GM18519 (cell line): ENCODE measurements around the gene TRIM44.
"Not testable (repeated sequence)": the region's sequence is repeated elsewhere in the genome, so short reads cannot be mapped to it uniquely, and the experiment has no call there.

Source experiments
- ATAC-seq: cut with Tn5 transposase; IDR thresholded peaks from one replicate; pipeline ENCODE4 v1.9.1; 2021; ENCODE audit warnings: mild to moderate bottlenecking, moderate library complexity; ENCODE audit not compliant: unreplicated experiment, low FRiP score

The TRIM44 gene

DNA sequence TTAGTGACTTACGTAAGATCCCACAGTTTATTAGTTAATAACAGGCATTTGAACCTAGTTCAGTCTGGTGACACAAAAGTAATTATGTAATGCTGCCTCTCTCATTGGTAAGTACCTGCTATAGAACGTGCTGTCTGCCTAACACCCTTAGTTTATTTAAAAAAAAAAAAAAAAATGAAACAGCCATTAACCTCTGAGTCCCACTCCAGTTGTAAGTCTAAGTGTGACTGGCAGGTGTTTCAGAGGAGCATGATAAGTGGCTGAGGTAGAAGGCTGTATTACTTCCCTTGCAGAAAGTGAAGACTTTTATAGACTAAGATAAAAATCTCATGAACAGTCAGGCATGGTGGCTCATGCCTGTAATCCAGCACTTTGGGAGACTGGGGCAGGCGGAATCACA is 140.5 kb downstream of the TRIM44 start:
- ATAC-seq = no peak

GRCh38 chr11:35804451-35805040 is 142.0 kb downstream of the TRIM44 start:
- no peak for ATAC-seq

GRCh38 chr11:35809561-35809960 is 147.0 kb downstream of the TRIM44 start:
- no peak for ATAC-seq

DNA sequence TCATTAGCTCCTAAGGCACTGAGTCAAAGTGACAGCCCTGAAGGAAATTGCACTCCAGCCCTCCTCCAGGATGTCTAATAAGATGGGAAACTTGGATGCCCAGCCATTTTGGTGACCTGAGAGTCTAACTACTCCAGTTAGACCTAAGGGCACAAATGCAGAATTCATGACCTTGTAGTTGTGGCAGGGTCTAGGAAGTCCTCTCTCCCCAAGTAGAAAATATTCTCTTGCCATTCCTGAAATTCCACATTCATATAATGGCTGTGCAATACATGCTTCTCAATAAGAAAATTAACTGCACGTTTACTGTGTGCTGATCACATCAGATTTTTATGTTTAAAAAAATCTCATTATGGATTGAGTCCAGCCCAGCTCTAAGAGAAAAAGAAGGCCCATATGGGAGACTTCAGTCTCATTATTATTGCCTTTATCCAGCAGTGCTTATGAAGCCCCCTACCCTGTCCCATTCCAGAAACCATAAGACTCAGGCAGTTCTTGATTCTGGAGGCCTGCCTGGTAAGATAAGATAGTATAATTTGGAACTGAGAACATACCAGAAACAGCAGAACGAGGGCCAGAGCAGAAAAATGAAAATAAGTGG is 147.6 kb downstream of the TRIM44 start:
- no peak for ATAC-seq

GRCh38 chr11:35811783-35812182 is 149.2 kb downstream of the TRIM44 start:
- no peak for ATAC-seq

- no peak for ATAC-seq
Measured at GRCh38 chr11:35812828-35813227, 150.3 kb downstream of the TRIM44 start.

- ATAC-seq = no peak
Measured at GRCh38 chr11:35814081-35814695, 151.6 kb downstream of the TRIM44 start.

DNA sequence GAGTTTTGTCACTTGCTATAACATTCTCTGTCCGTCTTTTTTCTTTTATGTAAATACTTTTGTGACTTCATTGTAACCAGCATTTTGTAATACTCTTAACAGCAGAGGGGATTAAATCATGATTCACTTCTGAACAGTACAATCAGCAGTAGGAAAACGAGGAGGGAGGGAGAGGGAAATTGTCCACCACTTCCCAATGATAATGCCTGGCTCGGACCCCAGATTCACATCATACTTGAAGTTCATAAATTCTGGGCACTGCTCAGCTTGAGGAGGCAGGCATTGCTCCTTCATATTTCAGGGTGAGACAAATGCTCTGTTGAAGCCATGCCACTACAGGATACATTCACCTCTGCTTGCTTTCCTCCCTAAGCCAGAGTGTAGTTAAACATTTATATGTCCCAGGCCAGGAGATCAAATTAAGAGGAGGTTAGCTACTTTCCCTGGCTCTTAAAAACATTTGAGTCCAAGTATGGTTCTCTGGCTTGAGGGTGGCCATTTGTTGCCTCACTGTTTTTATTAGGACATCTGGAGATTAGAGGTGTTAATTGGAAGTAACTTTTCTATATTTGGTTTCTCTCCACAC is 152.2 kb downstream of the TRIM44 start:
- ATAC-seq = no peak

- ATAC-seq = no peak
Measured at GRCh38 chr11:35815556-35816315, 153.2 kb downstream of the TRIM44 start.

- no peak for ATAC-seq
Measured at GRCh38 chr11:35820614-35821013, 158.0 kb downstream of the TRIM44 start.

DNA sequence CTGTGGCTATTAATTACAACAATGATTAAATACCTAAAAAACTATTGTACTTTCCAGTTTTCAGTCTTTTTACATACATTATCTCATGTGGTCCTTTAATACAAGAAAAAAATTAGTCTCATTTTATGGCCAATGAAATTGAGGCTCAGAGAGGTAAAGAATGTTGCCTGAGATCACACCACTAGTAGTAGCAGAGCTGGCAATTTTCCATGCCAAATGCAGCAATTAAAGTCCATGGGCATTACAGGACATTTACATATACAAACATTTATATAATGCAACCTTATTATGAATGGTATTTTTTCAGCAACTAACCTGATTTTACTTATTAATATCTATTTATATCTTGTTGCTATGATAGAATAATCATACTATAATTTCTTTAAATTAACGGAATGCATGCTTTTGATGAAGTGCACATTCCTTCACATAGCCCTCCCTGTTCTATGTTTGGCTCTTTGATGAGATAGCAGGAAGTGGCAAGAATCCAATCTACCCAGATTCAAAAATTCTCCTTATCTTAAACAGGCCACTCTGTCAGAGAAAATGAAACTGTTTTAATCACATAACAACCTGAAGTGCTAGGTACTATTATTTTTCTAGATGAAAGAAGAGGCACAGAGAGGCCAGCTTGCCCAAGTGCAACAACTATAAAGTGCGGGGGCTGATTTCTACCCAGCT is 160.4 kb downstream of the TRIM44 start:
- no peak for ATAC-seq

- no peak for ATAC-seq
Measured at GRCh38 chr11:35823742-35824298, 161.2 kb downstream of the TRIM44 start.

GRCh38 chr11:35825386-35825785 is 162.8 kb downstream of the TRIM44 start:
- no peak for ATAC-seq

DNA sequence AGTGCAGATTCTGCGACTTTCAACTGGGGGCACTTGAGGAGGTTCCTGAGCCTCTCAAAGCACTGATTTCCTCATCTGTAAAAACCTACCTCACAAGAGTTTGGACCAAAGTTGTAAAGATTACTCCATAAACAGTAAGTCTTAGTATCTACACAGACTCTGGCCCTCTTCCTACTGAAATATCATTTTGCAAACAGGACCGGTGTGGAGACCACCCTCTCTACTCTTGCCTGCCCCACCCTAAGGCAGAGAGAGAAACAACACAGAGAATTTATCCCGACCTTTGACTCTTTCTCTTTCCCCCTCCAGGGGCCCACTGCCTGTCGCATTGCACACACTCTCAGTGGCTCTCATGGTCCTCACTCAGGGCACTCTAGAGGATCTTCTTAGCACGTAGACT is 163.4 kb downstream of the TRIM44 start:
- ATAC-seq = no peak

DNA sequence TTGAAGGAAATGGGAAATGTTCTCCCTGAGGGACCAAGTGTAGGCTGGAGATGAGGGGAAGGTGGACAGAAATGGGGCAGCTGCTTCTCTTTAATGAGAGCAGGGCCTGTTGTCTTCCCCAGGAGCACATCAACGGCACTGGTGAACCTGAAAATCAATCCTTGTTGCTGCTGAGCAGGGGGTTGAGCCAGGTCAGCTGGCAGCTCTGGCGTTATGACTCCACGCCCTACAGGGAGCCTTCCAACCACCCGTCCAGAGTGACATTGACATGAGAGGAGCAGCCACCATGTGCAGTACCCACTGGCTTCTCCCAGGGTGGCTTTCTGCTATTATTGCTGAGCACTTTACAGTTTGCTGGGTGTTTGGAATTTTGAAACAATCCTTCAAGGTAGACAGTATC is 164.4 kb downstream of the TRIM44 start:
- no peak for ATAC-seq

- ATAC-seq = no peak
Measured at GRCh38 chr11:35836205-35836604, 173.6 kb downstream of the TRIM44 start.

DNA sequence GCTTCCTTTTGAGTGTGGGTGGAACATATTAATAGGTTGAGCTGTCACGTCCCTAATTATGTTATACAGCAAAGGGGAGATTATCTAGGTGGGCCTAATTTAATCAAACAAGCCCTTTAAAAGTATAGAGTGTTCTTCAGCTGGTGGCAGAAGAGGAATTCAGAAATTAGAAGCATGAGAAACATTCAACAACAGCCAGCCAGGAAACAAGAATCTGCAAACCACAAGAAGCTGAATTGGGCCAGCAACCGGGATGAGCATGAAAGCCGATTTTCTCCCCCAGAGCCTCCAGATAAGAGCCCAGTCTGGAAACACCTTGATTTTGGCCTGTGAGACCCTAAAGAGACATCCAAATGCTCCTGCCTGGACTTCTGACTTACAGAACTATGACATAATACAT is 175.5 kb downstream of the TRIM44 start:
- ATAC-seq = no peak

GRCh38 chr11:35838697-35839367 is 176.3 kb downstream of the TRIM44 start:
- ATAC-seq = not testable (repeated sequence)

GRCh38 chr11:35839368-35840161 is 177.0 kb downstream of the TRIM44 start:
- no peak for ATAC-seq
